B cell (primary cell): ENCODE data around the gene FAM234A. TPM values are rescaled to one million over a fixed set of nuclear protein-coding genes. Genes with fewer than 3 reads are reported as not detected.

Experiments
- ATAC-seq: fragments of 200-7000 bp; cut with Tn5 transposase; one replicate; pipeline ENCODE4 v1.10.0; 2021; ENCODE audit warnings: low read depth, mild to moderate bottlenecking, moderate number of reproducible peaks, moderate library complexity
- CTCF ChIA-PET: fragments of 350-600 bp; sonication (Branson Sonifier 250); formaldehyde crosslinking; loops from one replicate; lab custom pipeline; 2021; ENCODE audit warnings: antibody characterized with exemption, inconsistent platforms; lab: Charles Lee
- POLR2A ChIA-PET: fragments of 350-600 bp; sonication (Branson Sonifier 250); formaldehyde crosslinking; loops from one replicate; lab custom pipeline; 2021; ENCODE audit warnings: antibody characterized with exemption; lab: Charles Lee
- DNase-seq: peaks from one replicate; pipeline ENCODE4 v3.0.0; 2013
- H2AFZ ChIP-seq: 2 replicates; pipeline ENCODE4 v1.6.1; 2012; ENCODE audit warnings: mild to moderate bottlenecking, low read depth, low read length; ENCODE audit not compliant: insufficient read depth, poor library complexity, severe bottlenecking
- H3K27ac ChIP-seq, 2 donors: 1 replicate in 1 of 2; 2 replicates in 1 of 2; pipeline ENCODE4 v1.5.1; 2012 to 2013; ENCODE audit warnings: low read length in 2 of 2, mild to moderate bottlenecking in 2 of 2, moderate library complexity in 1 of 2
- H3K27me3 ChIP-seq, 4 experiments: fragments of 200-600 bp in 1 of 4; sonication (generic) in 1 of 4; replicated peaks in 1 of 4; 1 replicate in 2 of 4; 2 replicates in 2 of 4; pipeline versions ENCODE4 v1.6.1 to v1.7.0; 2013 to 2016; ENCODE audit warnings: low read length in 3 of 4, mild to moderate bottlenecking in 2 of 4, mixed read lengths in 1 of 4, moderate library complexity in 1 of 4; ENCODE audit not compliant: insufficient read depth in 4 of 4, control insufficient read depth in 3 of 4; ENCODE audit errors: control extremely low read depth in 1 of 4
- H3K36me3 ChIP-seq, 2 experiments: replicated peaks in 1 of 2; 1 replicate in 1 of 2; 2 replicates in 1 of 2; pipeline versions ENCODE4 v1.6.1 to v1.7.1; 2013; ENCODE audit warnings: low read length in 1 of 2; ENCODE audit not compliant: insufficient read depth in 2 of 2, control insufficient read depth in 1 of 2; ENCODE audit errors: control extremely low read depth in 1 of 2, extremely low read depth in 1 of 2
- H3K4me1 ChIP-seq, 2 donors: fragments of 200-600 bp in 1 of 2; sonication (generic) in 1 of 2; 1 replicate in 1 of 2; 2 replicates in 1 of 2; pipeline versions ENCODE4 v1.5.1 to v1.6.1; 2013 to 2017; ENCODE audit warnings: low read length in 2 of 2; ENCODE audit not compliant: control insufficient read depth in 2 of 2, insufficient read depth in 2 of 2
- H3K4me2 ChIP-seq: replicated peaks from 2 replicates; pipeline ENCODE3; 2012; ENCODE audit warnings: mild to moderate bottlenecking, low read depth, low read length; ENCODE audit not compliant: poor library complexity, severe bottlenecking
- H3K4me3 ChIP-seq, 5 experiments: fragments of 200-600 bp in 1 of 5; sonication (generic) in 1 of 5; 1 replicate in 3 of 5; 2 replicates in 2 of 5; pipeline versions ENCODE4 v1.5.1 to v1.7.0; 2011 to 2016; ENCODE audit warnings: low read length in 4 of 5, mild to moderate bottlenecking in 4 of 5, low read depth in 2 of 5, control low read depth in 1 of 5, moderate library complexity in 1 of 5; ENCODE audit not compliant: insufficient read depth in 1 of 5; ENCODE audit errors: control extremely low read depth in 1 of 5, extremely low read depth in 1 of 5
- H3K79me2 ChIP-seq: fragments of 200-600 bp; sonication (generic); one replicate; pipeline ENCODE4 v1.6.0; 2016; ENCODE audit warnings: low read length; ENCODE audit not compliant: control insufficient read depth, insufficient read depth
- H3K9ac ChIP-seq: fragments of 200-600 bp; sonication (generic); 2 replicates; pipeline ENCODE4 v1.6.1; 2017; ENCODE audit warnings: mild to moderate bottlenecking, low read length, moderate library complexity
- H3K9me3 ChIP-seq, 3 donors: one replicate each; pipeline versions ENCODE4 v1.6.1 to v1.7.1; 2013; ENCODE audit warnings: low read length in 2 of 3; ENCODE audit not compliant: control insufficient read depth in 2 of 3, insufficient read depth in 1 of 3; ENCODE audit errors: control extremely low read depth in 1 of 3
- H4K20me1 ChIP-seq: 2 replicates; pipeline ENCODE4 v1.6.0; 2012; ENCODE audit warnings: mild to moderate bottlenecking, low read length; ENCODE audit not compliant: insufficient read depth, control insufficient read depth, poor library complexity, severe bottlenecking
- H3K27ac Mint-ChIP-seq: one replicate; pipeline ENCODE4 v1.8.0; 2021; ENCODE audit warnings: mixed read lengths
- H3K27me3 Mint-ChIP-seq: one replicate; pipeline ENCODE4 v1.8.0; 2021; ENCODE audit warnings: mixed read lengths
- H3K4me1 Mint-ChIP-seq: one replicate; pipeline ENCODE4 v1.8.0; 2021; ENCODE audit warnings: mixed read lengths
- H3K4me3 Mint-ChIP-seq: one replicate; pipeline ENCODE4 v1.8.0; 2021; ENCODE audit warnings: mixed read lengths
- H3K9me3 Mint-ChIP-seq: one replicate; pipeline ENCODE4 v1.8.0; 2022; ENCODE audit warnings: mixed read lengths; ENCODE audit not compliant: insufficient read depth
- CTCF ChIP-seq: fragments of 200-600 bp; IDR thresholded peaks from one replicate; pipeline ENCODE4 v1.8.0; 2022; ENCODE audit warnings: antibody characterized with exemption, mild to moderate bottlenecking
- EZH2 ChIP-seq: IDR thresholded peaks from 2 replicates; pipeline ENCODE4 v1.6.1; 2012; ENCODE audit warnings: borderline replicate concordance, low read depth, mild to moderate bottlenecking, moderate library complexity, low read length; ENCODE audit not compliant: insufficient read depth, poor library complexity, severe bottlenecking
- WGBS: methylation state at CpG from one replicate; pipeline ENCODE4 v1.1.5; 2013; ENCODE audit warnings: missing lambda C conversion rate; ENCODE audit not compliant: insufficient coverage; 5-methylcytosine and 5-hydroxymethylcytosine counted together
- intact Hi-C: fragments of 100-400 bp; cut with micrococcal nuclease; formaldehyde crosslinking; loops from one replicate; pipeline ENCODE4 v1.10.0; 2022
- polyA plus RNA-seq: library from polyadenylated mRNA; depleted of rRNA; stranded (reverse); fragments of >200 nt; gene quantifications from 2 replicates; pipeline ENCODE4 v1.2.3, GENCODE V29; 2012
- total RNA-seq, 2 donors: library from RNA; stranded (reverse); fragments of 120-200 nt in 1 of 2; gene quantifications; 1 replicate in 1 of 2; 2 replicates in 1 of 2; pipeline versions ENCODE4 v1.2.3 to v1.2.4, GENCODE V29; 2013 to 2022

The FAM234A gene
- total and polyA plus RNA-seq, 2 donors (not counting 1 experiment from before 2014, with no cell fraction given): 35.1 to 42.9 TPM

GRCh38 chr16:228852-229730, 5.5 kb upstream of the FAM234A start, which contains the start of gene LUC7L:
Gene LUC7L (minus strand): TSS chr16:229449. CDS start chr16:229339, 110 bp downstream.
- Histone ChIP-seq H3K4me3 (peak within 1 kb of the TSS; percentile 74 to 81 (median 79)), H3K4me2 (peak within 1 kb of the TSS; percentile 95), H2AFZ (peak within 1 kb of the TSS; percentile 87), H3K27me3 (no peaks in the 10 kb centered on the region), H3K79me2 (peaks cover 48% of the 10 kb centered on the region), H3K9ac (peak within 1 kb of the TSS; percentile 88), H4K20me1 (peaks cover 45% of the 10 kb centered on the region), H3K27ac (peak within 1 kb of the TSS; percentile 87 to 95), H3K4me1 (peaks cover 12 to 33% of the 10 kb centered on the region in 2 donors), H3K9me3 (no peaks in the 10 kb centered on the region), H3K36me3 (peaks cover 10 to 32% of the 10 kb centered on the region in 2 experiments)
- ATAC-seq (peak; percentile 91), DNase-seq (peak; percentile 94)
- TF ChIP-seq EZH2: no peak
- no peak for TF ChIP-seq CTCF
- ChIA-PET CTCF (interaction anchor here (1.0 to 1.7 kb wide), 3 partner anchors 10 to 163 kb away, joined by 3 to 4 read pairs (median 3); no protein-coding TSS in a partner anchor), POLR2A (interaction anchor here (0.6 kb wide), 2 partner anchors 98 to 108 kb away, joined by 4 to 6 read pairs; no protein-coding TSS in a partner anchor)
- Mint-ChIP-seq H3K4me3 (peak within 1 kb of the TSS; percentile 94), H3K27me3 (no peaks in the 10 kb centered on the region), H3K27ac (peak within 1 kb of the TSS; percentile 94), H3K9me3 (no peaks in the 10 kb centered on the region), H3K4me1 (peaks cover 28% of the 10 kb centered on the region)
- WGBS: under 1% methylated on average over 75 of the region's 88 CpGs
- intact Hi-C loops: loop anchor here (1.0 kb wide), 2 partner anchors 124 to 141 kb away; partner anchors contain the start of gene MRPL28
